Kidney capillary endothelial cell (primary cell): Measurements from ENCODE around the gene DOLK.

Experiments
- DNase-seq: peaks from one replicate; pipeline ENCODE4 v3.0.0-alpha.2; 2018; ENCODE audit warnings: low spot score

The DOLK gene

GRCh38 chr9:128933731-128934130 lies 13.7 kb downstream of the DOLK start:
- DNase-seq = no peak

DNA sequence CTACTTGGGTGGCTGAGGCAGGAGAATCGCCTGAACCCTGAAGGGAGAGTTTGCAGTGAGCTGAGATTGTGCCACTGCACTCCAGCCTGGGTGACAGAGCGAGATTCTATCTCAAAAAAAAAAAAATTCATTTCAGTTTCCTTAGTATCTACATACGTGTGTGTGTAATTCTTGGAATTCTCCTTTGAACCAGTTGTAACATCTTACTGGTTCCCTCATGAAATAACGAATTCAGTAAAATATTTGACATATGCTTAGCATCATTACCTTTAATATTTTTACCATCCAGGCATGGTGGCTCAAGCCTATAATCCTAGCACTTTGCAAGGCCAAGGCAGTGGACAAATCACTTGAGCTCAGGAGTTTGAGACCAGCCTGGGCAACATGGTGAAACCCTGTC lies 17.8 kb downstream of the DOLK start:
- DNase-seq = no peak

- no peak for DNase-seq
Measured at GRCh38 chr9:128928624-128929023, 18.8 kb downstream of the DOLK start.

GRCh38 chr9:128927731-128928411 lies 19.5 kb downstream of the DOLK start:
- DNase-seq = peak; percentile 50

GRCh38 chr9:128923493-128923883 lies 23.9 kb downstream of the DOLK start:
- no peak for DNase-seq

DNA sequence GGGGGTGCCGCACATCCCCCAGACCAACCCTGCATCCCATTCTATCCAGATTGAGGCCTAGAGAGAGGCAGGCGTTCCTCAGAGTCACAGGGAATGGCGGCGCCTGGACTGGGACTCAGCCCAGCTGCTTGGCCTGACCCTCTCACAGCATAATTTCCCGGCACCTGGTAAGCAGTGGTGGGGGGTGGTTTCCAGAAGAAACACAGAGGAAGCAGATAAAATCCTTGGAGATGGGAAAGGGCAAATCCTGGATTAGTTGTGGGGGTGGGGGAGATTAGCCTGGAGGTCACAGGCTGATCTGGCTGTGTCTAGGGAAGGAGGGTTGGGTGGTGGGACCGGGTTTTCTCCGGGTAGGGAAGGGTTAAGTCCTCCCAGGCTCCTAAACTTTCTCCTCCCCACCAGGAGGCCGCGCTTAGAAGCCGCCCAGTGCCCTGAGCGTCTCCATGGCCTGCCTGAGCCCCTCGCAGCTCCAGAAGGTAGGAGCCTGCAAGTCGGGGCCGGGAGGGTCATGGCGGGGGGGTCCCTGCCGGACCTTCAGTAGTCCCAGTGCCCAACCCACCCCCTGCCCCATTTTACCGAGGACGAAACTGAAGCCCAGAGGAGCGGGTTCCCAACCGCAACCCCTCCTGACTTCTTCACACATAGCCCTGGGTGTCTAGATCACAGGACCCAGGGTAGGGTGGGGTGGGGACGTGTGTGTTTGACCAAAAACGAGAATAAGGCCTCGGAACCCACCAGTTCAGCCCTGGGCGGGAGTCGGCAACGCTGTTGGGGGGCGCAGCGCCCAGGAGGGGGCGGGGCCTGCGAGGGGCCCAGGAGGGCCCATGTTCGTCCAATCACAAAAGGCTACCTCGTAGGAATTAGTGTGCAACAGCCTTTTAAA lies 25.3 kb downstream of the DOLK start:
- no peak for DNase-seq

GRCh38 chr9:128920381-128921058 lies 26.9 kb downstream of the DOLK start, which contains the start of gene PHYHD1:
Gene PHYHD1 (plus strand): TSS chr9:128920982. CDS start chr9:128922324, 1,342 bp downstream.
- no peak for DNase-seq

GRCh38 chr9:128919402-128920089 lies 27.9 kb downstream of the DOLK start:
- no peak for DNase-seq

DNA sequence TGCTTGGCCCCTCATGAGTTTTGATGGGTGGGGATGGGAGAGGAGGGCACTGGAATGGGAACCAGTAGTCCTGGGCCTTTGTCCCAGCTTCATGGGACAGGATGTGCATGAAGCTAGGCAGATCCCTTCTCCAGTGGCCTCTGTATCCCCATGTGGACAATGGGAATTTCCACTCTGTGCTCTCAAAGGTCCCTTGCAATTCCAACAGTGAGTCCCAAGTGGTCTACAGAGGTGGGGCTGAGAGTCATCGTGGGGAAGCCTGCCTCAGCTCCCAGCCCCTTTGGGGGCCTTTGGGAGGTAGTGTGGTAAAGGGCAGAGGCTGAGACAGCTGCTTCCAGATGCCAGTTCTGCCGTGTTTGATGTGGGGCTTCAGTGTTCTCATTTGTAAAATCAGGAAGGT lies 28.5 kb downstream of the DOLK start:
- DNase-seq = no peak

GRCh38 chr9:128917151-128917849 lies 30.1 kb downstream of the DOLK start:
- no peak for DNase-seq

GRCh38 chr9:128916745-128917144 lies 30.7 kb downstream of the DOLK start:
- no peak for DNase-seq

DNA sequence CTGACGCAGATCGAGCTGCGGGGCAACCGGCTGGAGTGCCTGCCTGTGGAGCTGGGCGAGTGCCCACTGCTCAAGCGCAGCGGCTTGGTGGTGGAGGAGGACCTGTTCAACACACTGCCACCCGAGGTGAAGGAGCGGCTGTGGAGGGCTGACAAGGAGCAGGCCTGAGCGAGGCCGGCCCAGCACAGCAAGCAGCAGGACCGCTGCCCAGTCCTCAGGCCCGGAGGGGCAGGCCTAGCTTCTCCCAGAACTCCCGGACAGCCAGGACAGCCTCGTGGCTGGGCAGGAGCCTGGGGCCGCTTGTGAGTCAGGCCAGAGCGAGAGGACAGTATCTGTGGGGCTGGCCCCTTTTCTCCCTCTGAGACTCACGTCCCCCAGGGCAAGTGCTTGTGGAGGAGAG lies 31.2 kb downstream of the DOLK start:
- DNase-seq = no peak

DNA sequence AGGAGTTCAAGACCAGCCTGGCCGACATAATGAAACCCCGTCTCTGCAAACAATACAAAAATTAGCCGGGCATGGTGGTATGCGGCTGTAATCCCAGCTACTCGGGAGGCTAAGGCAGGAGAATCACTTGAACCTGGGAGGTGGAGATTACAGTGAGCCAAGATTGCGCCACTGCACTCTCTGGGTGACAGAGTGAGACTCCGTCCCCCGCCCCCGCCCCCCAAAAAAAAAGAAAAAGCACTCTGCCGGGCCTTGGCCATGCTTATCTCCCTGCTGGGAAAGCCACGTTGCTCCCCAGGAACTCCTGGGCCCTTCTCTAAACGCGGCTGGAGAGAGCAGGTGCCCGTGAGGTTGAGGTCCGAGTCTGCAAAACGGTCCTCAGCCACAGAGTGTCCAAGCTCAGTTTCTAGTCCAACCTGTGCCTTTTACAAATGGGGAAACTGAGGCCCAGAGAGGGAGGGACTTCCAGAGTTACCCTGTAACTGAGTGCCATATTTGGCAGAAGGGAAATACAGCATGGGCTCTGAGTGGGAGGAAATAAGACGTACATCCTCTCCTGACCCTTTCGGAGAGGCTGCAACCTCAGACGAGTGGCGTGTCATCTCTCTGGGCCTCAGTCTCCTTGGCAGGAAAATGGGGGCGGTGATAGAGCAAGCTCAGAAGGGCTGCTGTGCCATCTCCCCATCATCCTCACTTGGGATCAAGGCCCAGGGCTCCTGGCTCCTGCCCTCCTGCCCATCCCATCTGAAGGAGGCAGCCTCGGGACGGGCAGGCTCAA lies 33.2 kb downstream of the DOLK start:
- DNase-seq = no peak

DNA sequence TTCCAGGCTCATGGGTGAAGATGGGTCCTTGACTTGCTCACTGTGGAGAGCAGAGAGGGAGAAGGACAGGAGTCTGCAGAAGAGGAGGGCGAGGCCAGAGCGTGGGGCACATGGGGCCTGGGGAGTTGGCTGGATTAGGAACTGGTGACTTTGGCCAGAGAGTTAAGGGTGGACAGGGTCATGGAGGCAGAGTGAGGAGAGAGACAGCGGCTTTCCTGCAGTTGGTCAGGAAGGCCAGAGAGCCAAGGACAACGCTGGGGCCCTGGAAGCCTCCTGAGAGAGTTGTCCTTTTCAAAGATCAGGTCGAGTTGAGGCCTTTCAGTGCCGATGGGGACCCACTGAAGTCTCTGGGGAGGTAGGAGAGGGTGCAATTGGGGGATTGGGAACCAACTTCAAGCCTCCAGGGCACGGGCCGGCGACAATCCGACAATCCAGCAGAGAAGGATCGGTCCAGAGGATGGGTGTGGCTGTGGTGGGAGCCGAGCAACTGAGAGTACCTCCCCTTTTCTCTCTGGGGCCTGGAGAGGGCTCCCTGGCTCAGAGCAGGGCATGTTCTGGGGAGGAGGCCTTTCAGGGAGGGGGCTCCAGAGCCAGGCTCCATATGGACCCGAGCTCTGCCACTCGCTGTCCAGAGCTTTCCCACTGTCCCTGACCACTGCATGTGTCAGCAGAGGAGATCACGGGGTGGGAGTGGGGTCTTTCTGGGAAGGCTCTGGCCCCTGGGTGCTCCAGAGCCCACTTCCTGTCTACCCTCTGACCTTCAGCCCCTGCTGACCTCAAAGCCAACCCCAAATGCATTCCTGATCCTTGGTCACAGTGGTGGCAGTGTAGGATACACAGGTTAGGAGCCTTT lies 34.1 kb downstream of the DOLK start:
- DNase-seq = no peak

DNA sequence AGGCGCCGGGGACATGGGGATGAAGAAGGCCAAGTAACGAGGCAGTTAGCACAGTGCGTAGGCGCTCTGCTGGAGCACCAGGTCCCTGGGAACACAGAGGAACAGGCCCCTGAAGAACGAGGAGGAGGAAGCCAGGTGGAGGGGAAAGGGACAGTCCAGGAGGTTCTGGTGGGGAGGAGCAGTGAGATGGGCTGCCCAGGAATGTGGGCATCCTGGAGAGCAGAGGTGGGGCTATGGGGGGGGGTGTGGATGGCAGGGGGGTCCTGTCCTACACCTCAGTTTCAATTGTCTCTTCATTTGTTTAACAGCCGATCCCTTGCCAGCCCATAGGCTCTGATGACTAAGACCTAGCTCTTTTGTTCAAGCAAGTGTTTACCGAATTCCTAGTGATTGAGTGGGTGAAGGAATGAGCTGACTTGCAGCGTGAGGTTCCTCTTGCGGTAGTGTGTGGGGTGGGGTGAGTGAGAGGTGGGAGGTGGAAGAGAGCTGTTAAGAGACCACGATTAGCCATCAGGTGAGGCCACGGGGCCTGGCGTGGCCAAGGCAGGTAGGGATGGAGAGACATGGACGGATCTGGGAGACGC lies 35.0 kb downstream of the DOLK start:
- peak; percentile 93 for DNase-seq

DNA sequence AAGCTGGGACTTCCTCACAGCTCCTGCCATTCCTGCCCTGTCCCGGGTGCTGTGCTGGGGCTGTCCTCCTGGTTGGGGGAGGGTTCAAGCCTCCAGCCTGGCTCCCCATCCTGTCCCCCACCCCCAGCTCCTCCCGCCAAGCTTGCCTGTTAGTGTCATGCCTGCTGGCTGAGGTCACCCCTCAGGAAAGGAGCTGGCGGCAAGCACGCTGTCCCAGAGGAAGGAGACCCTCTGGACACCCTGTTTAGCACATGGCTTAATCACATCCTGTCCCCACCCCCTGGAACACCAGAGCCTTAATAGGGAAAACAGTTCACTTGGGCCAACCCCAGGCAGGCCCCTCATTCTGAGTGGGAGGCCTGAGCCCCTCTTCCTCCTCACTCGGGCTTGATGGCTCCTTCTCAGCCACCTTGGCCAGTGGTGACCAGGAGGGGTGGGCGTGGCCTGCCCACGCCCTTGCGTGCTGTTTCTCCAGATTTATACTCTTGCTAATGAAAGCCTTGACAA lies 35.8 kb downstream of the DOLK start:
- DNase-seq = peak; percentile 98

DNA sequence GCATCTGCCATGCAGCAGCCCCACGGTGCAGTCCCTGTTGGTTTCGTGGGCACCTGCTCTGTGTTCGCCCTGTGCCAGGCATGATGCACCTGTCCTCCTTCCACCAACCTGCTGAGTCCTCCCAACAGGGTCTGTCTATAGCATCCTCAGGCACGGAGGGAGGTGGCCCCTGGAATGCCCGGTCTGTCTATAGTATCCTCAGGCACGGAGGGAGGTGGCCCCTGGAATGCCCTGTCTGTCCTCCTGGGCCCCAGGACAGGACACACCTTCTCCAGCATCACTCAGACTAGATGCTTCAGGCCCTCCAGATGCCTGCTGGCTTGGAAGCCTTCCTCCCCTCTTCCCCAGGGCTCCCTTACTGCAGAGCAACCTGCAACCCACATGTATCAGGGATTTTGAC lies 36.5 kb downstream of the DOLK start:
- no peak for DNase-seq

DNA sequence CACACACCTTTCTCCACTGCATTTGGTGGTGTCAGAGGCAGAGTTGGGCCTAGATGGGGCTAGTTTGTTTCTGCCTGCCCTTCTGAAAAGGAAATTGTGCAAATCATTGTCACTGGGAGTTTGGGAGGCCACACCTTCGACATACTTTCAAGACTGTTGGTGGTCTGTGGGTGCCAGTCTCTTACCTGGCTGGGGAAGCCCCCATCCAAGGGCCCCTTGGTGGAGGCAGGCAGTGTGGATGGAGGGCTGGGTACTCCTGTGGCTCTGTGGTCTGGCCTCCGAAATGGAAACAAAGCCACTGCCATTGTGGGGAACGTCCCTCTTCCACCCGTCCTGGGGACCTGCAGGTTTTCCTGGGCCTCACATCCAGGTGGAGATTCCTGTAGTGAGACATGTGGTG lies 37.5 kb downstream of the DOLK start:
- no peak for DNase-seq

DNA sequence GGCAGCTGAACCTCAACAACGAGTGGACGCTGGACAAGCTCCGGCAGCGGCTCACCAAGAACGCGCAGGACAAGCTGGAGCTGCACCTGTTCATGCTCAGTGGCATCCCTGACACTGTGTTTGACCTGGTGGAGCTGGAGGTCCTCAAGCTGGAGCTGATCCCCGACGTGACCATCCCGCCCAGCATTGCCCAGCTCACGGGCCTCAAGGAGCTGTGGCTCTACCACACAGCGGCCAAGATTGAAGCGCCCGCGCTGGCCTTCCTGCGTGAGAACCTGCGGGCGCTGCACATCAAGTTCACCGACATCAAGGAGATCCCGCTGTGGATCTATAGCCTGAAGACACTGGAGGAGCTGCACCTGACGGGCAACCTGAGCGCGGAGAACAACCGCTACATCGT lies 39.0 kb downstream of the DOLK start:
- no peak for DNase-seq
